Measurements from ENCODE around the gene SLC13A1. TPM values are rescaled to one million over a fixed set of nuclear protein-coding genes. Genes with fewer than 3 reads are reported as not detected.
"Not testable (repeated sequence)": the region's sequence is repeated elsewhere in the genome, so short reads cannot be mapped to it uniquely, and the experiment has no call there.

The SLC13A1 gene
- total RNA-seq, 2 donors from 2014 or later, result not detected

- H3K4me1 ChIP-seq (ENCODE audit: control insufficient read depth in 1 of 2, low read depth in 2 of 2), result no peaks in the 10 kb centered on the region
- no peaks in the 10 kb centered on the region for H3K9me3 ChIP-seq
- DNase-seq (ENCODE audit: low spot score), result no peak
- TF ChIP-seq, protein P1, sequence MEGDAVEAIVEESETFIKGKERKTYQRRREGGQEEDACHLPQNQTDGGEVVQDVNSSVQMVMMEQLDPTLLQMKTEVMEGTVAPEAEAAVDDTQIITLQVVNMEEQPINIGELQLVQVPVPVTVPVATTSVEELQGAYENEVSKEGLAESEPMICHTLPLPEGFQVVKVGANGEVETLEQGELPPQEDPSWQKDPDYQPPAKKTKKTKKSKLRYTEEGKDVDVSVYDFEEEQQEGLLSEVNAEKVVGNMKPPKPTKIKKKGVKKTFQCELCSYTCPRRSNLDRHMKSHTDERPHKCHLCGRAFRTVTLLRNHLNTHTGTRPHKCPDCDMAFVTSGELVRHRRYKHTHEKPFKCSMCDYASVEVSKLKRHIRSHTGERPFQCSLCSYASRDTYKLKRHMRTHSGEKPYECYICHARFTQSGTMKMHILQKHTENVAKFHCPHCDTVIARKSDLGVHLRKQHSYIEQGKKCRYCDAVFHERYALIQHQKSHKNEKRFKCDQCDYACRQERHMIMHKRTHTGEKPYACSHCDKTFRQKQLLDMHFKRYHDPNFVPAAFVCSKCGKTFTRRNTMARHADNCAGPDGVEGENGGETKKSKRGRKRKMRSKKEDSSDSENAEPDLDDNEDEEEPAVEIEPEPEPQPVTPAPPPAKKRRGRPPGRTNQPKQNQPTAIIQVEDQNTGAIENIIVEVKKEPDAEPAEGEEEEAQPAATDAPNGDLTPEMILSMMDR (IDR thresholded peaks at IDR 0.05), result no peak
- ATAC-seq (ENCODE audit: insufficient number of reproducible peaks, low FRiP score, low read depth), result no peak
- no peak overlapping the region for H3K27ac ChIP-seq
- no peaks in the 10 kb centered on the region for H3K27me3 ChIP-seq (replicated peaks; ENCODE audit: insufficient read depth)
- no peaks in the 10 kb centered on the region for H3K36me3 ChIP-seq
- H3K4me3 ChIP-seq, result no peak overlapping the region
These were observed 100.1 kb downstream of the SLC13A1 start for GRCh38 chr7:123099712-123100111.

DNA sequence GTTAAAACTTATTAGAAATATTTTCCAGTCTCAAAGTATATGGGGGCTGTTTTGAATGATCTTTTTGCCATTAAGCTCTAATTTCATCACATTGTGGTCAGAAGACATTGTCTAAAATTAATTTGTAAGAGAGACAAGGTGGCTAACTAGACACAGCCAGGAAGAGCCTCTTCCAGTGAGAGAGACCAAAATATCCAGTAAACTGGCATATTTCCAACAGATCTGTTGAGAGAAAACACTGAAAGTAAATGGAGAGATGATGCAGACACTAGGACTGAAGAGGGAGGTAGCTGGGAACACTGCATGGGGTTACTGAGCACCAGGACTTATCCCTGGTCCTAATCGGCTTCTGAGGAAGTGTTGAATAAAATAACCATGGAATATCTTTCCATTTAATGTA lies 102.8 kb downstream of the SLC13A1 start:
- DNase-seq (ENCODE audit: low spot score) (no peak), ATAC-seq (ENCODE audit: insufficient number of reproducible peaks, low FRiP score, low read depth) (no peak)
- Histone ChIP-seq H3K4me1 (ENCODE audit: control insufficient read depth in 1 of 2, low read depth in 2 of 2) (no peaks in the 10 kb centered on the region), H3K27ac (no peak overlapping the region), H3K27me3 (replicated peaks; ENCODE audit: insufficient read depth) (no peaks in the 10 kb centered on the region), H3K9me3 (no peaks in the 10 kb centered on the region), H3K4me3 (no peak overlapping the region), H3K36me3 (no peaks in the 10 kb centered on the region)
- TF ChIP-seq, protein P1 (IDR thresholded peaks at IDR 0.05), result no peak

DNA sequence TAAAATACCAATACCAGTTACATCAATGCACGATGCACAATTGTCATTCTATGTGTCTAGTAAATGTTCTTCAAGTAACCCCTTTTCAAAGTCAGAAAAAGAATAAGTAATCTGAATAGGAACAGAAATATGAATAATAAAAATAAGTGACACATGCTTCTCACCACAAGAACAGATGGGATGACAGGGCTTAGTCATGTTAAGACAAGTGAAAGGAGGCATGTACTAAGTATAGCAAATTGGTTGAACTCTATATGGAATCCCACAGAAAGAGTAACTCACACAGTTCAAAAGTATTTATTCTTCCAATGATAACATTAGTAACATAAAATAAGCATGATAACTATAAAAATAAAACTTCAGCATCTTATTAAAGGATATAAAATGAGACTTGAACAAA lies 103.3 kb downstream of the SLC13A1 start:
- H3K4me1 ChIP-seq (ENCODE audit: control insufficient read depth in 1 of 2, low read depth in 2 of 2), result no peaks in the 10 kb centered on the region
- no peaks in the 10 kb centered on the region for H3K9me3 ChIP-seq
- ATAC-seq (ENCODE audit: insufficient number of reproducible peaks, low FRiP score, low read depth), result no peak
- H3K27me3 ChIP-seq (replicated peaks; ENCODE audit: insufficient read depth), result no peaks in the 10 kb centered on the region
- H3K4me3 ChIP-seq, result no peak overlapping the region
- H3K36me3 ChIP-seq, result no peaks in the 10 kb centered on the region
- no peak for DNase-seq (ENCODE audit: low spot score)
- TF ChIP-seq, protein P1 (IDR thresholded peaks at IDR 0.05), result no peak
- H3K27ac ChIP-seq, result no peak overlapping the region

- TF ChIP-seq, protein P1 (IDR thresholded peaks at IDR 0.05), result no peak
- H3K9me3 ChIP-seq, result no peaks in the 10 kb centered on the region
These were observed 109.3 kb downstream of the SLC13A1 start for GRCh38 chr7:123090456-123090855.

DNA sequence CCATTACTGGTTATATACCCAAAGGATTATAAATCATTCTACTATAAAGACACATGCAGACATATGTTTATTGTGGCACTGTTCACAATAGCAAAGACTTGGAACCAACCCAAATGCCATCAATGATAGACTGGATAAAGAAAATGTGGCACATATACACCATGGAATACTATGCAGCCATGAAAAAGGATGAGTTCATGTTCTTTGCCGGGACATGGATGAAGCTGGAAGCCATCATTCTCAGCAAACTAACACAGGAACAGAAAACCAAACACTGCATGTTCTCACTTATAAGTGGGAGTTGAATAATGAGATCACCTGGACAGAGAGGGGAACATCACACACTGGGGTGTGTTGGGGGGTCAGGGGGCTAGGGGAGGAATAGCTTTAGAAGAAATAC lies 112.9 kb downstream of the SLC13A1 start:
- not testable (repeated sequence) for DNase-seq (ENCODE audit: low spot score); H3K36me3 ChIP-seq; ATAC-seq (ENCODE audit: insufficient number of reproducible peaks, low FRiP score, low read depth)

More at GRCh38 chr7:123090456-123090855, 109.3 kb downstream of the SLC13A1 start:
- Histone ChIP-seq H3K36me3 (no peaks in the 10 kb centered on the region), H3K27me3 (replicated peaks; ENCODE audit: insufficient read depth) (no peaks in the 10 kb centered on the region), H3K27ac (no peak overlapping the region), H3K4me3 (no peak overlapping the region), H3K4me1 (ENCODE audit: control insufficient read depth in 1 of 2, low read depth in 2 of 2) (no peaks in the 10 kb centered on the region)
- DNase-seq (ENCODE audit: low spot score) (no peak), ATAC-seq (ENCODE audit: insufficient number of reproducible peaks, low FRiP score, low read depth) (no peak)

DNA sequence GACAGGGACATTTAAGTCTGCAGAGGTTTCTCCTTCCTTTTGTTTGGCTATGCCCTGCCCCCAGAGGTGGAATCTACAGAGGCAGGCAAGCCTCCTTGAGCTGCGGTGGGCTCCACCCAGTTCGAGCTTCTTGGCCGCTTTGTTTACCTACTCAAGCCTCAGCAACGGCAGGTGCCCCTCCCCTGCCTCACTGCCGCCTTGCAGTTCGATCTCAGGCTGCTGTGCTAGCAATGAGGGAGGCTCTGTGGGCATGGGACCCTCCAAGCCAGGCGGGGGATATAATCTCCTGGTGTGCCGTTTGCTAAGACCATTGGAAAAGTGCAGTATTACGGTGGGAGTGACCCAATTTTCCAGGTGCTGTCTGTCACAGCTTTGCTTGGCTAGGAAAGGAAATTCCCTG lies 114.9 kb downstream of the SLC13A1 start:
- H3K9me3 ChIP-seq; H3K36me3 ChIP-seq; H3K27me3 ChIP-seq (replicated peaks; ENCODE audit: insufficient read depth); ATAC-seq (ENCODE audit: insufficient number of reproducible peaks, low FRiP score, low read depth); DNase-seq (ENCODE audit: low spot score); H3K4me1 ChIP-seq (ENCODE audit: control insufficient read depth in 1 of 2, low read depth in 2 of 2); H3K27ac ChIP-seq; H3K4me3 ChIP-seq: not testable (repeated sequence)

More for the DNA sequence above, 112.9 kb downstream of the SLC13A1 start:
- not testable (repeated sequence) for H3K27ac ChIP-seq; H3K4me1 ChIP-seq (ENCODE audit: control insufficient read depth in 1 of 2, low read depth in 2 of 2); H3K27me3 ChIP-seq (replicated peaks; ENCODE audit: insufficient read depth); H3K4me3 ChIP-seq; H3K9me3 ChIP-seq

All from thoracic aorta (tissue), 2 donors.